Measurements from ENCODE around the gene KATNBL1. TPM values are rescaled to one million over a fixed set of nuclear protein-coding genes. Genes with fewer than 3 reads are reported as not detected.

Gene KATNBL1
- polyA plus RNA-seq, 1 of the 3 experiments (the other 2 are of a cell fraction), result 13.8 TPM

- TF ChIP-seq MAX (IDR thresholded peaks at IDR 0.05; ENCODE audit: low read depth) (no peak), SIN3A (IDR thresholded peaks at IDR 0.05; ENCODE audit: borderline replicate concordance, low read depth, low read length) (no peak; the same call in 1 of the 2 replicates), TCF12 (IDR thresholded peaks at IDR 0.05) (no peak), REST (IDR thresholded peaks at IDR 0.05; ENCODE audit: low read depth, low read length) (no peak), POLR2AphosphoS5 (IDR thresholded peaks at IDR 0.05; ENCODE audit: low read depth, low read length) (peak; percentile 90), GATA2 (CRISPR knock-in tag; IDR thresholded peaks at IDR 0.05) (no peak), USF1 (IDR thresholded peaks at IDR 0.05; ENCODE audit: borderline replicate concordance, low read depth) (no peak)
Observed at GRCh38 chr15:34209421-34210282, at the start of gene KATNBL1 (continued).

GRCh38 chr15:34259566-34259965, 49.7 kb upstream of the KATNBL1 start:
- Histone ChIP-seq H3K4me2 (no peak overlapping the region), H3K9me3 (no peaks in the 10 kb centered on the region), H3K4me1 (ENCODE audit: control insufficient read depth in 1 of 2, insufficient read depth in 2 of 2, low read depth in 1 of 2, low read length in 1 of 2) (no peaks in the 10 kb centered on the region; a peak in 1 of 4 replicates), H3K9ac (no peak overlapping the region), H3F3A (replicated peaks; ENCODE audit: insufficient read depth) (peaks cover 6% of the 10 kb centered on the region), H3K36me3 (replicated peaks in 1 of 2; ENCODE audit: control insufficient read depth in 1 of 2, insufficient read depth in 2 of 2, low read length in 1 of 2) (peaks cover 2 to 11% of the 10 kb centered on the region in 2 experiments), H3K27me3 (ENCODE audit: insufficient read depth) (no peaks in the 10 kb centered on the region), H2AFZ (ENCODE audit: low read depth) (no peak overlapping the region), H4K20me1 (ENCODE audit: insufficient read depth) (no peaks in the 10 kb centered on the region), H3K9me2 (no peaks in the 10 kb centered on the region), H3K4me3 (ENCODE audit: low read depth in 2 of 2, low read length in 1 of 2) (no peak overlapping the region), H3K27ac (ENCODE audit: low read depth in 2 of 2, low read length in 1 of 2) (no peak overlapping the region), H3K79me2 (ENCODE audit: insufficient read depth) (no peaks in the 10 kb centered on the region)
- ChIA-PET POLR2A (no interaction called here), CTCF (interaction anchor here (12.6 kb wide), 1 partner anchor 17 kb away, joined by 73 read pairs; no protein-coding TSS in a partner anchor)
- no peak for DNase-seq
- no peak for TF ChIP-seq GATA2 (CRISPR knock-in tag; IDR thresholded peaks at IDR 0.05)
- 79% methylated on average over 3 of the region's 3 CpGs for WGBS (ENCODE audit: low lambda C conversion rate)

DNA sequence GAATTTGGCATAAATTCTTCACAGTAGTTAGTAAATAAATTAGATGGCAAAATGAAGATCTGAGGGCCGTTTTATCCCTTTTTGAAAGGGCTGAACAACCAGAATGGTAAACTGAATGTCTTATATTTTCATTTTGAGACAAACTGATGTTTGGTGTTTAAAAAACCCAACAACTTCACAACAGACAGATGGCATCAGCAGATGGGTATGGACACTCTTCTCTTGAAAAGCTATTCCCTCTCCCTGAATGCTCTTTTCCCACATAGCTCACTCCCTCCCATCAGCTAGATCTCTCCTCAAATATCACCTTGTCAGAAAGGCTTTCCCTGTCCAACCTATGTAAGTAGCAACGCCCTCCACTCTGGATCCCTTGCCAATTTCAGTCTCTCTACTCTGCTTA, 48.3 kb upstream of the KATNBL1 start:
- Histone ChIP-seq H3K4me1 (ENCODE audit: control insufficient read depth in 1 of 2, insufficient read depth in 2 of 2, low read depth in 1 of 2, low read length in 1 of 2) (no peaks in the 10 kb centered on the region; a peak in 1 of 4 replicates), H3K79me2 (ENCODE audit: insufficient read depth) (no peaks in the 10 kb centered on the region), H3K36me3 (replicated peaks in 1 of 2; ENCODE audit: control insufficient read depth in 1 of 2, insufficient read depth in 2 of 2, low read length in 1 of 2) (peaks cover 12 to 15% of the 10 kb centered on the region in 2 experiments), H3K27me3 (ENCODE audit: insufficient read depth) (no peaks in the 10 kb centered on the region), H3K4me2 (no peak overlapping the region), H3K4me3 (ENCODE audit: low read depth in 2 of 2, low read length in 1 of 2) (no peak overlapping the region), H2AFZ (ENCODE audit: low read depth) (no peak overlapping the region), H4K20me1 (ENCODE audit: insufficient read depth) (no peaks in the 10 kb centered on the region), H3K9me2 (no peaks in the 10 kb centered on the region), H3K27ac (ENCODE audit: low read depth in 2 of 2, low read length in 1 of 2) (no peak overlapping the region), H3F3A (replicated peaks; ENCODE audit: insufficient read depth) (no peaks in the 10 kb centered on the region), H3K9ac (no peak overlapping the region), H3K9me3 (no peaks in the 10 kb centered on the region)
- ChIA-PET CTCF (interaction anchor here (12.6 kb wide), 1 partner anchor 16 kb away, joined by 73 read pairs; no protein-coding TSS in a partner anchor), POLR2A (no interaction called here)
- WGBS (ENCODE audit: low lambda C conversion rate), result 76% methylated on average over 2 of the region's 2 CpGs
- DNase-seq, result no peak
- TF ChIP-seq CTCF (IDR thresholded peaks at IDR 0.05) (no peak), RFX5 (IDR thresholded peaks at IDR 0.05; ENCODE audit: low read length) (no peak), YY1 (IDR thresholded peaks at IDR 0.05; ENCODE audit: low read depth) (no peak), GABPA (IDR thresholded peaks at IDR 0.05; ENCODE audit: low read depth) (no peak), RAD21 (IDR thresholded peaks at IDR 0.05; ENCODE audit: low read length) (no peak), GATA2 (CRISPR knock-in tag; IDR thresholded peaks at IDR 0.05) (no peak), MXI1 (IDR thresholded peaks at IDR 0.05; ENCODE audit: low read depth, low read length) (no peak), PBX3 (IDR thresholded peaks at IDR 0.05) (no peak), POLR2AphosphoS5 (IDR thresholded peaks at IDR 0.05; ENCODE audit: low read depth, low read length) (no peak)
